H9 (cell line): ENCODE measurements around the gene LIPC. TPM values are rescaled to one million over a fixed set of nuclear protein-coding genes. Genes with fewer than 3 reads are reported as not detected.

ENCODE experiments used
- DNase-seq: peaks from one replicate; pipeline ENCODE4 v3.0.0-alpha.2; 2017
- H2AFZ ChIP-seq: one replicate; pipeline ENCODE4 v1.6.1; 2013; ENCODE audit warnings: mild to moderate bottlenecking, low read length, control low read depth, moderate library complexity
- H2AK5ac ChIP-seq: 2 replicates; pipeline ENCODE4 v1.6.1; 2013; ENCODE audit warnings: low read length, control low read depth, mixed read lengths; ENCODE audit not compliant: insufficient read length
- H2BK120ac ChIP-seq: one replicate; pipeline ENCODE4 v1.6.1; 2013; ENCODE audit warnings: low read depth, mild to moderate bottlenecking, low read length, control low read depth, inconsistent platforms; ENCODE audit not compliant: poor library complexity, severe bottlenecking
- H2BK12ac ChIP-seq: 2 replicates; pipeline ENCODE4 v1.6.1; 2013; ENCODE audit warnings: low read length, control low read depth, mixed read lengths, low read depth; ENCODE audit not compliant: insufficient read length
- H2BK15ac ChIP-seq: 2 replicates; pipeline ENCODE4 v1.6.1; 2013; ENCODE audit warnings: low read depth, low read length, control low read depth
- H2BK20ac ChIP-seq: one replicate; pipeline ENCODE4 v1.6.1; 2013; ENCODE audit warnings: low read depth, mild to moderate bottlenecking, low read length, control low read depth, inconsistent platforms; ENCODE audit not compliant: poor library complexity, severe bottlenecking
- H2BK5ac ChIP-seq: 2 replicates; pipeline ENCODE4 v1.6.1; 2013; ENCODE audit warnings: low read length, control low read depth, mixed read lengths; ENCODE audit not compliant: insufficient read length
- H3K14ac ChIP-seq: 2 replicates; pipeline ENCODE4 v1.6.1; 2013; ENCODE audit warnings: low read length, control low read depth; ENCODE audit not compliant: insufficient read depth
- H3K18ac ChIP-seq: 2 replicates; pipeline ENCODE4 v1.6.1; 2013; ENCODE audit warnings: low read depth, mild to moderate bottlenecking, mixed read lengths, low read length, control low read depth; ENCODE audit not compliant: insufficient read length
- H3K23ac ChIP-seq: 2 replicates; pipeline ENCODE4 v1.6.1; 2013; ENCODE audit warnings: low read length, control low read depth, mixed read lengths, low read depth; ENCODE audit not compliant: insufficient read length
- H3K23me2 ChIP-seq: 2 replicates; pipeline ENCODE4 v1.6.1; 2013; ENCODE audit warnings: low read depth, mild to moderate bottlenecking, mixed read lengths, low read length, control low read depth; ENCODE audit not compliant: insufficient read length, poor library complexity, severe bottlenecking
- H3K27ac ChIP-seq: 2 replicates; pipeline ENCODE4 v1.5.1; 2013; ENCODE audit warnings: low read length, control low read depth, mixed read lengths, low read depth; ENCODE audit not compliant: insufficient read length
- H3K27me3 ChIP-seq: 2 replicates; pipeline ENCODE4 v1.6.1; 2013; ENCODE audit warnings: low read length, control low read depth, inconsistent platforms; ENCODE audit not compliant: insufficient read depth
- H3K4ac ChIP-seq: 2 replicates; pipeline ENCODE4 v1.6.1; 2013; ENCODE audit warnings: low read depth, mild to moderate bottlenecking, control low read depth, inconsistent platforms, low read length, moderate library complexity
- H3K4me1 ChIP-seq: 2 replicates; pipeline ENCODE4 v1.6.1; 2013; ENCODE audit warnings: low read length, control low read depth, inconsistent platforms; ENCODE audit not compliant: insufficient read depth
- H3K4me2 ChIP-seq: 2 replicates; pipeline ENCODE4 v1.6.1; 2013; ENCODE audit warnings: low read length, control low read depth, mixed read lengths; ENCODE audit not compliant: insufficient read length, insufficient read depth
- H3K56ac ChIP-seq: 2 replicates; pipeline ENCODE4 v1.6.1; 2013; ENCODE audit warnings: low read depth, mild to moderate bottlenecking, mixed read lengths, low read length, control low read depth; ENCODE audit not compliant: insufficient read length
- H3K79me1 ChIP-seq: 2 replicates; pipeline ENCODE4 v1.6.1; 2013; ENCODE audit warnings: low read depth, mild to moderate bottlenecking, moderate library complexity, low read length, control low read depth, inconsistent platforms; ENCODE audit not compliant: insufficient read depth, poor library complexity, severe bottlenecking
- H3K79me2 ChIP-seq: 2 replicates; pipeline ENCODE4 v1.6.1; 2013; ENCODE audit warnings: low read length, control low read depth, inconsistent platforms; ENCODE audit not compliant: insufficient read depth
- H3K9ac ChIP-seq: 2 replicates; pipeline ENCODE4 v1.6.1; 2013; ENCODE audit warnings: low read length, control low read depth, mixed read lengths; ENCODE audit not compliant: insufficient read length; ENCODE audit errors: extremely low read depth
- H3K9me3 ChIP-seq: one replicate; pipeline ENCODE4 v1.6.1; 2013; ENCODE audit warnings: low read depth, low read length, inconsistent platforms; ENCODE audit not compliant: control insufficient read depth
- H3T11ph ChIP-seq: one replicate; pipeline ENCODE4 v1.6.1; 2013; ENCODE audit warnings: mild to moderate bottlenecking, low read length, control low read depth, inconsistent platforms
- H4K20me1 ChIP-seq: one replicate; pipeline ENCODE4 v1.6.1; 2013; ENCODE audit not compliant: control insufficient read depth, insufficient read length, insufficient read depth
- H4K5ac ChIP-seq: 2 replicates; pipeline ENCODE4 v1.6.1; 2013; ENCODE audit warnings: low read depth, mild to moderate bottlenecking, mixed read lengths, low read length, control low read depth; ENCODE audit not compliant: insufficient read length
- H4K8ac ChIP-seq: replicated peaks from 2 replicates; pipeline ENCODE4 v1.6.1; 2013; ENCODE audit warnings: low read length, control low read depth, mixed read lengths, low read depth; ENCODE audit not compliant: insufficient read length
- H4K91ac ChIP-seq: 2 replicates; pipeline ENCODE4 v1.6.1; 2013; ENCODE audit warnings: low read depth, mild to moderate bottlenecking, moderate library complexity, mixed read lengths, low read length, control low read depth; ENCODE audit not compliant: insufficient read length
- H3K27ac Mint-ChIP-seq, 3 experiments: 2 replicates in 2 of 3; 3 replicates in 1 of 3; pipeline ENCODE4 v1.8.0; 2020 to 2021; ENCODE audit warnings: mixed read lengths in 3 of 3, mild to moderate bottlenecking in 1 of 3, moderate library complexity in 1 of 3
- H3K27me3 Mint-ChIP-seq: 2 replicates; pipeline ENCODE4 v1.8.0; 2021; ENCODE audit warnings: low read depth, mild to moderate bottlenecking, moderate library complexity, mixed read lengths
- H3K36me3 Mint-ChIP-seq, 3 experiments: 2 replicates in 2 of 3; 3 replicates in 1 of 3; pipeline ENCODE4 v1.8.0; 2020 to 2021; ENCODE audit warnings: low read depth in 3 of 3, mixed read lengths in 3 of 3; ENCODE audit not compliant: insufficient read depth in 1 of 3
- H3K4me1 Mint-ChIP-seq, 2 experiments: 2 replicates each; pipeline ENCODE4 v1.8.0; 2020; ENCODE audit warnings: mixed read lengths in 2 of 2
- H3K4me3 Mint-ChIP-seq, 2 experiments: 2 replicates in 1 of 2; 3 replicates in 1 of 2; pipeline ENCODE4 v1.8.0; 2020 to 2021; ENCODE audit warnings: mild to moderate bottlenecking in 2 of 2, mixed read lengths in 2 of 2, moderate library complexity in 1 of 2
- H3K9me3 Mint-ChIP-seq, 2 experiments: 2 replicates in 1 of 2; 3 replicates in 1 of 2; pipeline ENCODE4 v1.8.0; 2020; ENCODE audit warnings: mild to moderate bottlenecking in 2 of 2, mixed read lengths in 2 of 2, moderate library complexity in 1 of 2
- CTCF ChIP-seq: fragments of 200-600 bp; sonication (generic); conservative IDR thresholded peaks from 3 replicates; pipeline ENCODE4 v1.8.0; 2021; ENCODE audit warnings: antibody characterized with exemption, mild to moderate bottlenecking
- WGBS: extraction: QIAGEN DNeasy Blood & Tissue Kit; methylation state at CpG from one replicate; pipeline ENCODE4 v1.1.7; 2013; ENCODE audit warnings: missing lambda C conversion rate, low lambda C conversion rate, mixed read lengths; ENCODE audit not compliant: insufficient read length; ENCODE audit errors: extremely low coverage; 5-methylcytosine and 5-hydroxymethylcytosine counted together
- total RNA-seq: library from RNA; stranded (reverse); gene quantifications from 2 replicates; pipeline ENCODE4 v1.2.1, GENCODE V29; 2021

The LIPC gene
- total RNA-seq, 1 experiment from 2014 or later = not detected

DNA sequence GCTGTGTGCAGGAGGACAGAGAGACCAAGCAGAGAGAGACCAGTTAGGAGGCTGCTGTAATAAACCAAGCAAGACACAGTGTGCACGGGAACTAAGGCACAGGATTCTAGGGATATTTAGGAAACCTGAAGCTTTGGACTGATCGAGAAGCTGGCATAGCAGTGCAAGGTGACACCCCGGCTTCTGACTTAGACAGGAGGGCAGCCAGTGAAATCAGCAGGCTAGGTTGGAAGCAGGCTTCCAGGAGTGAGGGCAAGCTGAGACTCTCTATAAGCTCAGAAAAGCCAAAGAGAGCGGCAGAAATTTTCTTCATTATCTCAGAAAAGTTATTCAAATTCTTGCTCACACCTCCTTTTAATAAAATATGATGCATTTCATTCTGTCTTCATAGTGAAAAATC, 104.6 kb downstream of the LIPC start:
- no peak for DNase-seq

More for the DNA sequence above, 104.6 kb downstream of the LIPC start:
- H3K4me1 ChIP-seq = no peaks in the 10 kb centered on the region
- no peaks in the 10 kb centered on the region for H3K79me2 ChIP-seq
- WGBS = no CpG with 5 or more reads among the region's 4 CpGs
- H3K79me1 ChIP-seq = no peaks in the 10 kb centered on the region
- no peaks in the 10 kb centered on the region for H3K27me3 ChIP-seq
- H2BK5ac ChIP-seq = no peak overlapping the region
- H3K14ac ChIP-seq = no peak overlapping the region
- no peak overlapping the region for H2AK5ac ChIP-seq
- no peak overlapping the region for H3K4ac ChIP-seq
- TF ChIP-seq CTCF = no peak
- no peaks in the 10 kb centered on the region for H4K20me1 ChIP-seq
- Mint-ChIP-seq H3K36me3 (no peaks in the 10 kb centered on the region), H3K9me3 (no peaks in the 10 kb centered on the region), H3K4me1 (peaks cover 3 to 19% of the 10 kb centered on the region in 2 experiments), H3K27me3 (no peaks in the 10 kb centered on the region), H3K4me3 (no peak overlapping the region), H3K27ac (no peak overlapping the region)
- H2BK120ac ChIP-seq = no peak overlapping the region
- H2AFZ ChIP-seq = no peak overlapping the region
- H3K56ac ChIP-seq = no peak overlapping the region
- H3K18ac ChIP-seq = no peak overlapping the region
- no peak overlapping the region for H3K23ac ChIP-seq
- H3K4me2 ChIP-seq = no peak overlapping the region
- H4K91ac ChIP-seq = no peak overlapping the region
- H2BK20ac ChIP-seq = no peak overlapping the region
- no peak overlapping the region for H4K8ac ChIP-seq
- no peak overlapping the region for H3K27ac ChIP-seq
- H2BK15ac ChIP-seq = no peak overlapping the region
- no peak overlapping the region for H2BK12ac ChIP-seq
- H3K23me2 ChIP-seq = no peaks in the 10 kb centered on the region
- H4K5ac ChIP-seq = no peak overlapping the region
- no peaks in the 10 kb centered on the region for H3K9me3 ChIP-seq
- H3T11ph ChIP-seq = no peak overlapping the region
- no peak overlapping the region for H3K9ac ChIP-seq
